HFFc6 (cell line): ENCODE data around the gene FLAD1. TPM values are rescaled to one million over a fixed set of nuclear protein-coding genes. Genes with fewer than 3 reads are reported as not detected.

Source experiments
- DNase-seq: peaks from one replicate; pipeline ENCODE4 v3.0.0-alpha.2; 2018
- H3K27ac Mint-ChIP-seq: 2 replicates; pipeline ENCODE4 v1.8.0; 2020; ENCODE audit warnings: mild to moderate bottlenecking, mixed read lengths
- H3K27me3 Mint-ChIP-seq: 2 replicates; pipeline ENCODE4 v1.8.0; 2021; ENCODE audit warnings: mild to moderate bottlenecking, moderate library complexity, mixed read lengths; ENCODE audit not compliant: insufficient read depth
- H3K36me3 Mint-ChIP-seq: 2 replicates; pipeline ENCODE4 v1.8.0; 2021; ENCODE audit warnings: low read depth, mixed read lengths
- H3K4me1 Mint-ChIP-seq: 2 replicates; pipeline ENCODE4 v1.8.0; 2020; ENCODE audit warnings: low read depth, mixed read lengths
- H3K4me3 Mint-ChIP-seq: 2 replicates; pipeline ENCODE4 v1.8.0; 2020; ENCODE audit warnings: mild to moderate bottlenecking, moderate library complexity, mixed read lengths
- H3K9me3 Mint-ChIP-seq: 2 replicates; pipeline ENCODE4 v1.8.0; 2020; ENCODE audit warnings: mild to moderate bottlenecking, mixed read lengths
- total RNA-seq, 6 experiments: library from RNA; stranded (reverse); fragmentation: NEBNext Ultra II Directional; extraction: Animal tissue kit (Norgen Biotek cat#: 25700); gene quantifications; 2 replicates in 1 of 6; 3 replicates in 5 of 6; pipeline ENCODE4 v1.2.3, GENCODE V29; 2021
- TF ChIP-seq, protein P1 (sequence below): fragments of 200-600 bp; sonication (generic); IDR thresholded peaks from 2 replicates; pipeline ENCODE4 v1.5.0; 2021; ENCODE audit warnings: antibody characterized with exemption, mild to moderate bottlenecking

The FLAD1 gene
- total RNA-seq, 6 experiments from 2014 or later = 25.1 to 35.3 (median 29.6) TPM

DNA sequence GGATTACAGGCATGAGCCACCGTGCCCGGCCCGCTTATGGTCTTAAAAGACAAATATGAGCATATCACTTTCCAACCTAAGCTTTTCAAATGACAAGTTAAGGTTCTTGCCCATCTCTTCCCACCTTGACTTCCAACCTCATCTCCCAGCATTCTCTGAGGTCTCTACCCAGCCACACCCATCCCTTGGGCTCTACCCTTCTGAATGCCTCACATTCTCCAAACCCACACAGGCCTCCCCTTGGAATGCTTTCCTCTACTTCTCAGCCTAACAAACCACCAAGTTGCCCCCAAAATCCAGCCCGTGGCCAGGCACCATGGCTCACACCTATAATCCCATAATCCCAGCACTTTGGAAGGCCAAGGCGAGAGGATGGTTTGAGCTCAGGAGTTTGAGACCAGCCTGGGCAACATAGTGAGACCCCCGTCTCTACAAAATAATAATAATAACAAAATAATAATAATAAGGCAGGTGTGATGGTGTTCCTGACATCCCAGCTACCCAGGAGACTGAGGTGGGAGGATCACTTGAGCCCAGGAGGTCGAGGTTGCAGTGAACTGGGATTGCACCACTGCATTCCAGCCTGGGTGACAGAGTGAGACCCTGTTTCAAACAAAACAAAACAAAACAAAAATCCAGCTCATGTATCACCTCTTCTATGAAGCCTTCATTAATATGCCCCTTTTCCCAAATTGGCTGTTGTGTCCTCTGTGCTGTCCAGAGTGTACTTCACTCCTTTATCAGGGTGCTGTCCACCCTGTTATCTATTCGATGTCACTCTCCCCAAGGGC lies 39.2 kb downstream of the FLAD1 start:
- Mint-ChIP-seq H3K36me3 (no peaks in the 10 kb centered on the region), H3K4me1 (peaks cover 37% of the 10 kb centered on the region)
- TF ChIP-seq, protein P1, sequence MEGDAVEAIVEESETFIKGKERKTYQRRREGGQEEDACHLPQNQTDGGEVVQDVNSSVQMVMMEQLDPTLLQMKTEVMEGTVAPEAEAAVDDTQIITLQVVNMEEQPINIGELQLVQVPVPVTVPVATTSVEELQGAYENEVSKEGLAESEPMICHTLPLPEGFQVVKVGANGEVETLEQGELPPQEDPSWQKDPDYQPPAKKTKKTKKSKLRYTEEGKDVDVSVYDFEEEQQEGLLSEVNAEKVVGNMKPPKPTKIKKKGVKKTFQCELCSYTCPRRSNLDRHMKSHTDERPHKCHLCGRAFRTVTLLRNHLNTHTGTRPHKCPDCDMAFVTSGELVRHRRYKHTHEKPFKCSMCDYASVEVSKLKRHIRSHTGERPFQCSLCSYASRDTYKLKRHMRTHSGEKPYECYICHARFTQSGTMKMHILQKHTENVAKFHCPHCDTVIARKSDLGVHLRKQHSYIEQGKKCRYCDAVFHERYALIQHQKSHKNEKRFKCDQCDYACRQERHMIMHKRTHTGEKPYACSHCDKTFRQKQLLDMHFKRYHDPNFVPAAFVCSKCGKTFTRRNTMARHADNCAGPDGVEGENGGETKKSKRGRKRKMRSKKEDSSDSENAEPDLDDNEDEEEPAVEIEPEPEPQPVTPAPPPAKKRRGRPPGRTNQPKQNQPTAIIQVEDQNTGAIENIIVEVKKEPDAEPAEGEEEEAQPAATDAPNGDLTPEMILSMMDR = no peak

DNA sequence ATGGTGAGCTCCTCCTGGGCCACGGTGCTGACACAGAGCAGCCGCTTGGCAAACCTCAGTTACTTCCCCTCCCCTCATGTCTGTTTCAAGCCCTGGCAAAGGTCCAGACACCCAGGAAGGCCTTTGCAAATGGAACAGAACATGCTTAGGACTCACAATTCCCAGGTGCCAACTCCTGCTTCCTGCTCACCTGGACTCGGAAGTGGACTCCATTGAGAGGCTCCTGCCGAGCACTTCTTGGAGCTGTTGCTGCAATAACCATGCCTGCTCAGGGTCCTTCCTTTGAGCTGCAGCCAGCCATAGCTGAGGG lies 39.7 kb downstream of the FLAD1 start:
- Mint-ChIP-seq H3K27me3 (peaks cover 5% of the 10 kb centered on the region), H3K4me1 (peaks cover 34% of the 10 kb centered on the region), H3K27ac (no peak overlapping the region), H3K4me3 (no peak overlapping the region), H3K36me3 (no peaks in the 10 kb centered on the region), H3K9me3 (no peaks in the 10 kb centered on the region)
- TF ChIP-seq, protein P1 = no peak
- no peak for DNase-seq

More for the DNA sequence above, 39.2 kb downstream of the FLAD1 start:
- H3K9me3 Mint-ChIP-seq = no peaks in the 10 kb centered on the region
- H3K27me3 Mint-ChIP-seq = peaks cover 5% of the 10 kb centered on the region
- no peak overlapping the region for H3K27ac Mint-ChIP-seq
- no peak for DNase-seq
- no peak overlapping the region for H3K4me3 Mint-ChIP-seq

DNA sequence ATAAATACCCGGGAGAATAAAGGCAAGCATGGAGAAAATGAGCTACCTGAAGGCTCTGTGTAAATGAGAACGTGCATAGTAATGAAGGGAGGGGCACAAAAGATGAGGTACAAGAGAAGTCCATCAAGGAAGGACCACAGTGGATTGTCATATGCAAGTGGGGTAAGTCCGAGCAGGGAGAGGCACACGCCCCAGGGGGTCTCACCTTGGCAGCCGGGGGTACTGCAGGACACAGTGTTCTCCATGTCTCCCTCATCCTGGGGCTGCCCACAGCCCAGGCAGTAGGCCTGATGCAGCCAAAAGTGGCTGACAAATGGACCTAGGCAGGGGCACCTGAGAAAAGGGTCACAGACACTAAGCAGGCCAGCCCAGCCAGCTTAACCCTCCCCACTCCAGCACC lies 40.5 kb downstream of the FLAD1 start:
- Mint-ChIP-seq H3K27me3 (peaks cover 5% of the 10 kb centered on the region), H3K4me3 (no peak overlapping the region), H3K36me3 (no peaks in the 10 kb centered on the region), H3K27ac (no peak overlapping the region), H3K4me1 (peaks cover 29% of the 10 kb centered on the region), H3K9me3 (no peaks in the 10 kb centered on the region)
- TF ChIP-seq, protein P1 = no peak
- no peak for DNase-seq

DNA sequence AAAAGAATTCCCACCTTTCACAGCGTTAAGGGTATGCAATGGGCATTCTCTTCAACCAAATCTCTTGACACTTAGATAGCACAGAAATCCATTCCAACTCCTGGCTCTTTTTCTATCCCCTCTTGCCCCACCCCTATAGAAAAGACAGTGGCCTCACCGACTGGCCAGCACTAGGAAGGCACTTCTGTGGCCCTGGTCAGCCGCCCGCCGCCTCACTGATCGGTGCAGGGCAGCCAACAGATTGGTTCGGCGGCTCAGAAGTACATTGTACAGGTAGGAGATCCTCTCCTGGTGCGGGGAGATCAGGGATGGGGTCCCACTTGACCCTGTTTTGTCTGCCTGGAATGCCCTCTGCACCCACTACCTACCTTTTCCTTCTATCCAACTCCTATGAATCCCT lies 41.2 kb downstream of the FLAD1 start:
- TF ChIP-seq, protein P1 = no peak
- H3K4me1 Mint-ChIP-seq = peaks cover 22% of the 10 kb centered on the region
- H3K36me3 Mint-ChIP-seq = no peaks in the 10 kb centered on the region
- no peak overlapping the region for H3K4me3 Mint-ChIP-seq
- peaks cover 5% of the 10 kb centered on the region for H3K27me3 Mint-ChIP-seq
- no peak for DNase-seq
- no peak overlapping the region for H3K27ac Mint-ChIP-seq
- H3K9me3 Mint-ChIP-seq = no peaks in the 10 kb centered on the region

DNA sequence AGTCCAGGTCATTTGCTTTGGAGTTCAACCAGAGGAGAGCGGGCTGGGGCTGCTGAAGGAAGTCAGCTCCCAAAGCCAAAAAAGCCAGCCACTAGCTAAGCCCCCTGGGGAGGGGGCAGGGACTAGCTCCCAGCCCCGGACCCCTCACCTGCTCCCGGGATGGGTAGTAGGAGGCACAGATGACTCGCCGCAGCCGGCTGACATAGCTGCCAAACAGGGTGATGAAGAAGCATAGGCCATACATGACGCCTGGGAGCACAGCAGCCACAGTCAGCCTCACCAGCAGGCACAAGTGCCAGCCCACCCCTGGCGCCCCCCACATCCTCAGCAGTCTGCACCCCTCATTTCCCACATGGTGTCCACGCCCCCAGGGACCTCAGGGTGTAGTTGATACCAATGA lies 43.0 kb downstream of the FLAD1 start:
- Mint-ChIP-seq H3K4me3 (no peak overlapping the region), H3K4me1 (peaks cover 12% of the 10 kb centered on the region), H3K9me3 (no peaks in the 10 kb centered on the region), H3K36me3 (no peaks in the 10 kb centered on the region), H3K27me3 (peaks cover 7% of the 10 kb centered on the region), H3K27ac (no peak overlapping the region)
- DNase-seq = no peak
- TF ChIP-seq, protein P1 = no peak
